GM19099 (cell line): ENCODE measurements around the gene ESPN.

Experiments
- POLR2A ChIP-seq: IDR thresholded peaks from 3 replicates; pipeline ENCODE4 v1.6.1; 2011; ENCODE audit warnings: low read depth; ENCODE audit not compliant: insufficient read length; ENCODE audit errors: extremely low read depth

Gene ESPN

GRCh38 chr1:6503884-6504602 lies 79.5 kb downstream of the ESPN start:
- TF ChIP-seq POLR2A = no peak

GRCh38 chr1:6504887-6505286 lies 80.3 kb downstream of the ESPN start:
- TF ChIP-seq POLR2A = no peak

- TF ChIP-seq POLR2A = no peak
These were observed 81.0 kb downstream of the ESPN start for GRCh38 chr1:6505367-6506209.

- TF ChIP-seq POLR2A = no peak
These were observed 81.8 kb downstream of the ESPN start for GRCh38 chr1:6506210-6507036.

- no peak for TF ChIP-seq POLR2A
These were observed 82.5 kb downstream of the ESPN start for GRCh38 chr1:6507037-6507428.

GRCh38 chr1:6507461-6507911 lies 82.9 kb downstream of the ESPN start:
- no peak for TF ChIP-seq POLR2A

- TF ChIP-seq POLR2A = no peak
These were observed 83.7 kb downstream of the ESPN start for GRCh38 chr1:6508154-6508815.

- no peak for TF ChIP-seq POLR2A
These were observed 84.2 kb downstream of the ESPN start for GRCh38 chr1:6508816-6509189.

GRCh38 chr1:6509220-6509918 lies 84.8 kb downstream of the ESPN start:
- TF ChIP-seq POLR2A = no peak

GRCh38 chr1:6509919-6510291 lies 85.3 kb downstream of the ESPN start:
- TF ChIP-seq POLR2A = no peak

- TF ChIP-seq POLR2A = no peak
These were observed 85.9 kb downstream of the ESPN start for GRCh38 chr1:6510493-6510892.
